Epithelial cell of esophagus (primary cell): ENCODE measurements around the gene PPIA.

Experiments used
- DNase-seq: peaks from one replicate; pipeline ENCODE4 v3.0.0; 2010; ENCODE audit warnings: low read depth
- H3K4me3 ChIP-seq: 2 replicates; pipeline ENCODE4 v1.5.1; 2011; ENCODE audit warnings: mild to moderate bottlenecking, low read length, control low read depth
- TF ChIP-seq, protein P1 (sequence below): IDR thresholded peaks from 2 replicates; pipeline ENCODE4 v1.5.1; 2011; ENCODE audit warnings: low read depth, mild to moderate bottlenecking, low read length, control low read depth, inconsistent platforms; ENCODE audit not compliant: insufficient read depth; ENCODE audit errors: missing control alignments

The PPIA gene

DNA sequence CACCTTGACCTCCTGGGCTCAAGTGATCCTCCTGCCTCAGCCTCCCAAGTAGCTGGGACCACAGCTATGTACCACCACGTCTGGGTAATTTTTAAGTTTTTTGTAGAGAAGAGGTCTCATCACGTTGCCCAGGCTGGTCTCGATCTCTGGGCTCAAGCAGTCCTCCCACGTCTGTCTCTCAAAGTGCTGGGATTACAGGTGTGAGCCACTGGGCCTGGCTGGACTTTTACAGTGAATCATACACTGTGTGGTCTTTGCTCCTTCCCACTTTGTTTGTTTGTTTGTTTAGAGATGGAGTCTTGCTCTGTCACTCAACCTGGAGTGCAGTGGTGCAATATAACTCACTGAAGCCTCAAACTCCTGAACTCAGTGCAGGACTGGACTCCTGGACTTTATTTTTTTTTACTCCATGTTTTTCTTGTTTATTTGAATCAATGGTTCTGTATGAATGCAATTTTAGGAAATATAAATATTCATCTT is 12.5 kb downstream of the PPIA start:
- TF ChIP-seq, protein P1, sequence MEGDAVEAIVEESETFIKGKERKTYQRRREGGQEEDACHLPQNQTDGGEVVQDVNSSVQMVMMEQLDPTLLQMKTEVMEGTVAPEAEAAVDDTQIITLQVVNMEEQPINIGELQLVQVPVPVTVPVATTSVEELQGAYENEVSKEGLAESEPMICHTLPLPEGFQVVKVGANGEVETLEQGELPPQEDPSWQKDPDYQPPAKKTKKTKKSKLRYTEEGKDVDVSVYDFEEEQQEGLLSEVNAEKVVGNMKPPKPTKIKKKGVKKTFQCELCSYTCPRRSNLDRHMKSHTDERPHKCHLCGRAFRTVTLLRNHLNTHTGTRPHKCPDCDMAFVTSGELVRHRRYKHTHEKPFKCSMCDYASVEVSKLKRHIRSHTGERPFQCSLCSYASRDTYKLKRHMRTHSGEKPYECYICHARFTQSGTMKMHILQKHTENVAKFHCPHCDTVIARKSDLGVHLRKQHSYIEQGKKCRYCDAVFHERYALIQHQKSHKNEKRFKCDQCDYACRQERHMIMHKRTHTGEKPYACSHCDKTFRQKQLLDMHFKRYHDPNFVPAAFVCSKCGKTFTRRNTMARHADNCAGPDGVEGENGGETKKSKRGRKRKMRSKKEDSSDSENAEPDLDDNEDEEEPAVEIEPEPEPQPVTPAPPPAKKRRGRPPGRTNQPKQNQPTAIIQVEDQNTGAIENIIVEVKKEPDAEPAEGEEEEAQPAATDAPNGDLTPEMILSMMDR, result no peak
- peak; percentile 17 for DNase-seq
- no peak overlapping the region for H3K4me3 ChIP-seq

DNA sequence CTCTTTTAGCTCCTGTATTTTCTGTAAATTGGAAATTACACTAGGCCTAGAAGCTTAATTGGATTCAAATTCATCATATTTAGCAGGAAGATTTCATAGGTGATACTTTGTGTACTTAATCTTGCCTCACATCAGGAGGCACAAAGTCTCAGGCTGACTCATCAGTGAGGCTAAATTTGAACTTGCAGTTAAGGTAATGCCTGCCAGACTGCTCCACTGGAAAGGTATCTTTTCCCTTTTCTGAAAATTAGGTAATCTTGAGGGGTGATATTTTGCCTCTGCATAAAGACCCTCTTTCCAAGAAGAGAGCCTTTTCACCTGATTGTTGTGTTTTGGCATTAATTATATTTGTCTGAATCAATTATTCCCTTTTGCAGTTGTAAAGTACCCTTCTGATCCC is 14.6 kb downstream of the PPIA start:
- DNase-seq, result peak; percentile 83
- no peak overlapping the region for H3K4me3 ChIP-seq
- TF ChIP-seq, protein P1, result no peak

GRCh38 chr7:44811571-44811970 is 15.1 kb downstream of the PPIA start:
- no peak overlapping the region for H3K4me3 ChIP-seq
- no peak for DNase-seq
- TF ChIP-seq, protein P1, result no peak

GRCh38 chr7:44814919-44815318 is 18.4 kb downstream of the PPIA start:
- H3K4me3 ChIP-seq, result no peak overlapping the region
- TF ChIP-seq, protein P1, result no peak
- no peak for DNase-seq

DNA sequence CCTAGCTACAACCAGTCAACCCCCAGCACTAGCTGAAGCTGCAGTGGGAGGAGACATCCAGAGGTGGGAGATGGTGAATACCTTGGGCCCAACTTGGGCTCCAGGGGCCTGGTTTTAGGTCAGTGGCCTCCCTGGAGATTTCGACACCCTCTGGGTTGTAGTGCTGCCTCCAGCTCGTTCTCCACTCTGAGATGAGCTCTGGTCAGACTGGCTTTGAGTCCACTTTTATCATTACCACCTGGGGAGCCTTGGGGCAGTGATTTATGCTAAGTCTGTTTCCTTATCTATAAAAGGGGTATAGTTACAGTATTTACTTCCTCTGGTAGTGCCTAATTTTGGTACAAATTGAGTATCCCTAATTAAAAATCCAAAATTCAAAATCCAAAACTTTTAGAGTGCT is 22.8 kb downstream of the PPIA start:
- no peak overlapping the region for H3K4me3 ChIP-seq
- DNase-seq, result no peak
- TF ChIP-seq, protein P1, result no peak

GRCh38 chr7:44823255-44823781 is 26.8 kb downstream of the PPIA start:
- no peak for DNase-seq
- H3K4me3 ChIP-seq, result no peak overlapping the region
- TF ChIP-seq, protein P1, result no peak

DNA sequence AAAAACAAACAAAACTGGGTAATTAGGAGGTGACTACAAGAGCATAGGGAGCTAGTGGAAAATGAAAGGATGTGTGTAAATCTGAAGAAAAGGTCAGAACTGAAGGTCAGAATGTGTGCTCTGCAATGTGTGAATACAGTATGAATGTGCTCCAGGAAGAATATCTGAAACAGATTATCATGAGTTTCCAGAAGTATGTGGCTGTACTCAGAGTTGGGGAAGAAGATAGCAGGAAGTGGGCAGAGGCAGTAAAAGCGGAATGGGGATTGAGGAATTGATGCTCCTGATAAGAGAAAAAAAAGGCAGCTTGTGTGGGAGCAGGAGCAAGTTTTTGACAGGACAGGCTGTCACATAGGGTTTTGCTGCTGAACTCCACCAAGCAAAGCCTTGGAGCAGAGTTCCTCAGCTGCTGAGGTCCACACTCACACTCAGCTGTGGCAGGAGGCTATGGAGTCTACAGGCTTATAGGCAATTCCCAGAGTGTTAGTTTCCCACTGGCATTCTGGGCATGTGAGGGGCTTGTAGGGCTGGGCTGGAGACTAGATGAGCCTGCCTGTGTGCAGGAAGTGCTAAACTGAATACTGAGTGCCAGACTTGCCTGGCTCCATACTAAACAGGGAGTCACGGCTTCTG is 28.5 kb downstream of the PPIA start:
- DNase-seq, result no peak
- H3K4me3 ChIP-seq, result no peak overlapping the region
- TF ChIP-seq, protein P1, result no peak
